HG02623 (cell line): ENCODE measurements around the gene RBM26.

Experiments used
- ATAC-seq: cut with Tn5 transposase; IDR thresholded peaks from one replicate; pipeline ENCODE4 v1.9.1; 2021; ENCODE audit warnings: moderate library complexity; ENCODE audit not compliant: unreplicated experiment

Gene RBM26

GRCh38 chr13:79427265-79427664, 21.2 kb upstream of the RBM26 start:
- ATAC-seq = no peak

DNA sequence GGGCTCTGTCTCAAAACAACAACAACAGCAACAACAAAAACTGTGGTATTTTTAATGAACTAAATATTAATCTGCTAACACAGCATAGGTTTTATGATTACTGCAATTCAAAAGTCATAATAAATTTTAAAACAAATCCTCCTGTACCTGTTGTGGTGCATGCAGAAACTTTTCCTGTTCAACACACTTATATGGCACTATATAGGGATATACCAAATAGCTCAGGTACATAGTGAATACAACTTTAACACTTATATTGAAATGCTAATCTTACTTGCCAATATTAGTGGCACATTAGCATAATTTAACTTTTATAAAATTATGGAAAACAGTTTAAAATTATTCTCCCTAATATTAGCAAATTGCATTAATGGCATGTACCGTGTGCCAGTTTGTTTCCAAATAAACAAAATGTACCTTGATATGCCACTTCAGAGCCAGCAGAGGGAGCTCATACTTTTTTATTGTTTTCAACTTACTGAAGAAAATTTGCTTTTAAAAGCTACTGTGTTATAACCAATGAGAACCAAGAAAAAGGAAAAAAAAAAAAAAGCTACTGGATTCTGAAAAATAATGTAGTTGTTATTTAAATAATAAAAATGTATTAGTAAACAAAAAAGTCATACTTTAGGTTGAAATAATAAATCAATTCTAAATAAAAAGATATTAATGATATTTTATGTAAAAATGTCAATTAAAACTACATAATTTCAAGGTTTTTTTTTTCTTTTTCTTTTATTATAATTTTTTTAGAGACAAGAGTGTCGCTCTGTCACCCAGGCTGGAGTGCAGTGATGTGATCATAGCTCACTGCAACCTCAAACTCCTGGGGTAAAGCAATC, 18.0 kb upstream of the RBM26 start:
- ATAC-seq = peak; percentile 75

- ATAC-seq = no peak
Observed at GRCh38 chr13:79423340-79423739, 17.3 kb upstream of the RBM26 start.

GRCh38 chr13:79419365-79419764, 13.3 kb upstream of the RBM26 start:
- ATAC-seq = no peak

GRCh38 chr13:79417741-79418140, 11.7 kb upstream of the RBM26 start:
- ATAC-seq = no peak

DNA sequence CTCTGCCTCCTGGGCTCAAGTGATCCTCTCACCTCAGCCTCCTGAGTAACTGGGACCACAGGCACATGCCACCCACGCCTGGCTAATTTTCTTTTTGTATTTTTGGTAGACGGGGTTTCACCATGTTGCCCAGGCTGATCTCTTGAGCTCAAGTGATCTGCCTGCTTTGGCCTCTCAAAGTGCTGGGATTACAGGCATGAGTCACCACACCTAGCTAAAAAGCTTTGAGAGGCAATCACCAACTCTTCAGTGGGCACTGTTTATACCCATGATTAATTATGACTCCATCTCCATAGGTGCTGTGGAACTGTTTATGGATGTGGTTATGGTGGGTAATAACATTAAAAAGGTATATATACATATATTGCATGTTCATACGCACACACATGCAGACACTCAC, 7.5 kb upstream of the RBM26 start:
- no peak for ATAC-seq

DNA sequence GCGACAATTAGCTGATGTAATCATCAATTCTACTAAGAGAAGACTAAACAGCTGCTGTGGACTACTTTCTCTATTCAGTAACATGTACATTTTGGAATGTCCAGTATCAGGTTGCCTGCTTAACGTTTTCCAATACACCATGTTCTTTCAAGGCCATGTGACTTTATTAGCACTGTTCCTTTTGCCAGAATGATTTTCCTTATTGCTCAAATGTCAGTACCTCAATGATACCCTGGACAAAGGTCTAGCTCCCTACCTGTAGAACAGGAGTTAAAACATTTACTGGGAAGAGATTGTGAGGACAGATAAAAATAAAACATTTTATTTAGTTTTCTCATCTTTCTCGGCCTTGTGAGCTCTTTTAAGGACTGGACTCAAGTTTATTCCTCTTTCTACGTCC, 3.8 kb upstream of the RBM26 start:
- ATAC-seq = no peak

- ATAC-seq = no peak
Observed at GRCh38 chr13:79407349-79407979, 1.4 kb upstream of the RBM26 start.

GRCh38 chr13:79406597-79406908, 498 bp upstream of the RBM26 start:
- peak; percentile 25 for ATAC-seq

- peak; percentile 30 for ATAC-seq
Observed at GRCh38 chr13:79405501-79405830, 589 bp downstream of the RBM26 start.

- ATAC-seq = no peak
Observed at GRCh38 chr13:79404985-79405384, 1.1 kb downstream of the RBM26 start.

DNA sequence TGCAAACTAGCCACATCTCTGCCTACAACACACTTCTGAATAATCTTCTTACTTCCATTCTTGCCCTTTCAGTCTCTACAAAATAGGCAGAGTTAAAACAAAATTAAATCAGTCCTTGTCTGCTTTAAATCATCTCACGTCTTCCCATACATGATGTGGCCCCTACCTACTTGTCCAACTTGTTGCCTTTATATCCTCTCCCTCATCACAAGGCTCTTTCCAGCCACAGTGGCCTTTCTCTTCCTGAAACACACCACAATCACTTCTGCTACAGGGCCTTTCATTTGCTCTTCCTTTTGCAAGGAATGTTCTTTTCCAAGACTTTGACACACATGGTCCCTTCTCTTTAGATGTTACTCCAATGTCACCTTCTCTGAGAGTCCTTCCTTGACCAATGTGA, 1.7 kb downstream of the RBM26 start:
- ATAC-seq = no peak

GRCh38 chr13:79403113-79403512, 2.9 kb downstream of the RBM26 start:
- ATAC-seq = no peak

DNA sequence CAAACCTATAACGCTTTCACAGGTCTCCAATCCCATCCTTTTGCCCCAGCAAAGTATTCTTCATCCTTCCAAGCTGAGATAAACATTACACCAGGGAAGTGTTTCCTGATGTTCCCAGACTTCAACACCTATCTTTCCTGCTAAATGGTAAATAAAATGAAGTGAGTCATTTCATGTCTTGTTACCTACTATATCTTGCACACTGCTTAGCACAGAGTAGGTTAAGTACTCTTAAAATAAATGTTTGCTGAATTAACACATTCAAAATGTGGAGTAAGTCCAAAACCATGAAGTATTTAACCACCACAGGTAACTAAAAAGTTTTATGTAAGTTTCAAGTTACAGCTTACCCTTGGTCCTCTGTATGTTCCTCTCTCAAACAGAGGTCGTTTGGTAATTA, 3.4 kb downstream of the RBM26 start:
- no peak for ATAC-seq

GRCh38 chr13:79402074-79402635, 3.9 kb downstream of the RBM26 start:
- no peak for ATAC-seq

DNA sequence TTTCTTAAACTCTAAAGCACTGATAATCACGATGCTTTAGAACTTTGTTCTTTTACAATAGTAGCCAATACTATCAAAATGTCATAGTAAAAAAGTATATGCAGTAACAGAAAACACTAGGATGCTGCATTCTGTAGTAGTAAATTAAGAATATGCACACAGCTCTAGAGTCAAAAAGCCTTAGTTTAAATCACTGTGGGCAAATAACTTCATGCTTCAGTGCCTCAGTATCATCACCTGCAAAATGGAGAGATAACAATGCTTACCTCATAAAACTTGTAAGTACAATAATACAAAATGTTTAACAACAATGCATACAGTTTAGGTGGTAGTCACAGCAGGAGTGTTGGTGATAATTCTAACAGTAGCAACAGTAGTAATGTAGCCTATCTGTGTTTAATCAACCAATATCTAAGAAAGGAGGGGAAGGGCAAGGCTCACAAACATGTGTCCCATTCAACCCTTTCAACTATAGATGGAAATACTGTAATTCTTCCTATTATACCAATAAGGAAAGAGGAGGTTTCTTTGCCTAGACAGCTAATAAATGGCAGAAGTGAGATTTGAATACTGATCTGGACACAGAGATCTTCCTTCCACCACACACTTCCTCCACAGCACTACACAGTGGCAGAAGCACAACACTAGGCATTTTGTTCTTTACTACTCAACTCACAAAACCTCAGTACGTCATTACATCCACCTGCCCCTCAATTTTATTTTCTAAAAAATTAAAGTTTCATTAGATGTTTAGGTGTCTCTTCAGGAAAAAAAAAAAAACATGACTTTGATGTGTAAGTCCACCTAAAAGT, 4.6 kb downstream of the RBM26 start:
- ATAC-seq = peak; percentile 26

DNA sequence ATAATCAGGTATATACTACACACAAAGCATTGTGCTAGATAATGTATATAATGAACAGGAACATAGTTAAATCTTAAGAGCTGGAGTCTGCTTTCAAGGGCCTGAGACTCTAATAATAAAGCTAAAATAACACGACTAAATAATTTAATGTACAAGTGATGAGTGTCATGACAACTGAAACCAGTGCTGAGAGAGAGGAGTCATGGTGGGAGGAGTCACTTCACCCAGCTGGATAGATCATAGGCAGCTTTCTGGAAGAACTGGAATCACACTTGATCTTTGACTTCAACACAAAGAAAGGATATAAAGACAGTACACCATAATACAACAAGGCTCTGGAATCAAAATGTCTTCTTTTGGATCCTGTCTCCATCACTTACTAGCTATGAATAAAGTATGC, 7.1 kb downstream of the RBM26 start:
- ATAC-seq = no peak

DNA sequence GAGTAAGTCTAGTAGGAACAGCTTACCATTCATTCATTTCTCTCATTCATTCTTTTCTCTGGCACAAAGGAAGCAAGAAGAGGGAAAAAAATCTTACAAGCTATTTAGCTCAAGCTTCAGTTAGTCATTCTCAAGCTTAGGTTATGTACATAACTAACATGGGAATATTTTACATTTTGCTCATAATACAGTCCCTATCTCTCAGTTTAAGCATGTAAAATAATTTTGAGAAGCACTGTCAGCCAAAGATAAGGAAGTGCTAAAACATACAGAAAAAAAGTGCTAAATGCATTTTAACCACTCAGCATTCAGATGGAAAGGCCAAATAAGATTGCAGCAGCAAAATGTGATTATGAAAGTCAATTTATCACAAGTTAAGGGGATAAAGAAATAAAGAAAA, 7.9 kb downstream of the RBM26 start:
- ATAC-seq = no peak

- ATAC-seq = no peak
Observed at GRCh38 chr13:79395881-79396280, 10.2 kb downstream of the RBM26 start.

DNA sequence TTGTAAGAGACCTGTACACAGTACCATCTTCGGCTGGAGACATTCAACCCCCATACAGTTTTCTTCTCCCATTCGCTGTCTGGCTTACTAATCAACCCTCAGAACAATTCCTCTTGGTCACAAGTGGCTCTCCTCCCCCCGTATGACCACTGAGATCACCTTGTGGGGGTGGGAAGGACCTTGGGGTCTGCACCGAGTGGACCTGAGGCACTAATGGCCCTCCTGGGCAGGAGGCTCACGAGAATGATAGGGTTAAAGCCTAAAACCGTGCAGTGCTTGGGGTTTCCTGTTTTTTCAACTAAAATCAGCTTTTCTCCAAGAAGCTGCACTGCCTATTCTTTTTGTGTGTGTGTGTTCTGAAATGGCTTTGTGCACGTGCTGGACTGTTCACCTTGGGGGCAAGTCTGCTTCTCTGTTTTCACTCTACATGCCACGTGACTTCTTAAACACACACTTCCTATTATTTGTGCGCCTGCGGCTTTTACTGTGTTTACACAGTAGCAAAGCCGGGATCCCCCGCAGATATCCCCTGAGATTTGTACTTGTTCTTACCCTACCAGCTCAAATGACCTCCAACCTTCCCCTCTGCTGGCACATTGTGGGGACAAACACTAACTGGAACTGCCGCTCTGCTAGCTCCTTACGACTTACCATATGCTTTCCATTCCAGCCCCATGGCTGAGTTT, 12.3 kb downstream of the RBM26 start:
- peak; percentile 65 for ATAC-seq

DNA sequence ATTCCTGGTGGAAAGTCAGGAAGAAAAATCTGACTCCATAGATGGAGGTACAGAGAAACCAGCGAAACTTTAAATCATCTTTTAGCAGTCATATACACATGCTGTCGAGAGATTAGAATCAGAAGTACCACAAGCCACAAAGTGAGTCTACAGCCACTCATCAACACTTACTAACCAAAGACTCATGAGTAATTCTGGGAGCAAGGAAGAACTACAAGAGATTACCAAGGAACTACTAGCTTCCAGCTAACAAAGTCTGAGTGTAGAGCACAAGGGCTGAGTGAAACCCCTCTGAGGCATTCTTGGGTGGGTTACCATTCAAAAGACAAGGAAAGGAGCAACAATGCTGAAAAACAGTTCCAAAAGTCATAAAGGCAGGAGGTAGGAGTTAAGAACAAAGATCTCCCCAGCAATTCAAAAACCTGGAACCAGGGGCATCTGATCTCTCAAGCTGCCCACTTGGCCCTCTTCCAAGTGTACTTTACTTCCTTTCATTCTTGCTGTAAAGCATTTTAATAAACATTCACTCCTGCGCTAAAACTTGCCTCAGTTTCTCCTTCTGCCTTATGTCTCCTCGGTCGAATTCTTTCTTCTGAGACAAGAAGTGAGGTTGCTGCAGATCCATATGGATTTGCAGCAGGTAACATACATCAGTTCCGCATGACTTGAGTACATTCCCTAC, 13.0 kb downstream of the RBM26 start:
- ATAC-seq = peak; percentile 56
